ENCODE data around the gene TMCC2.

TMCC2 gene

GRCh38 chr1:205237526-205238484 lies 10.1 kb downstream of the TMCC2 start:
- in situ Hi-C loops (cut with HindIII; ENCODE audit: low sequenced_read_pairs): no loop called here

DNA sequence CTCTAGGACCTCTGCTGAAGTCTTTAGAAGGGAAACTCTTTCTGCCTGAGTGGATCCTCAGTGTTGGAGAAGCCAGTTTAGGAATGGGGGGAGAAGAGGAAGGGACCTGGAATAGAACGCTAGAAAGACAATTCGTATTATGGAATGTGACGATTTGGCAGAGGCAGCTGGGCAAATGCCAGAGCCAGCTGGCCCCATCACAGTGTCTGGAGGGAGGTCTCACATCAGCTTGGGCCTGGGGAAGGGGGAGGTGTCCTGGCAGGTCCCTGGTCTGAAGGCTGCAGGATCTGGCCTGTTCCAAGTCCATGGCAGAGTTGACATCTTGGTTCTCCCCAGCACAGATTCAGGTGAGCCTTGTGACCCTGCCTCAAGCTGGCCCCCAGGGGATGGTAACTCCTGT lies 11.3 kb downstream of the TMCC2 start:
- in situ Hi-C loops (cut with HindIII; ENCODE audit: low sequenced_read_pairs): no loop called here

DNA sequence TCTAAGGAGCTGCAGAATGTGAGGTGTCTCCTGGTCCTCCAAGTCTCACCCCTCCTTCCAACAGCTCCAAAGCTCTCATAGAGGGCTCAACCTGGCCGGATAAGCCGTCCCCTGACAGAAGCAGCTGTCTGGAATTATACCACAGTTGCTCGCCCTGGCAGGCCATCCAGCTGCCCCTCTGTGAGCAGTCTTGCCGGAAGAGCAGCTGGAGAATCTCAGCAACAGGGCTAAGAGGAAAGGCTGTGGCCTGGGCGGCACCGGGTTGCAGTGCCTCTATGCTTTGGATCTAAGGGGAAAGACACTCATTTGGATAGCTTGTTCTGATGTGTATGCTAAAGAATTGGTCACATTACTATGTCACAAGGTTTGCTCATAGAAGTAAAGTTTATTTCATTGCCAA lies 12.4 kb downstream of the TMCC2 start:
- in situ Hi-C loops (cut with HindIII; ENCODE audit: low sequenced_read_pairs): no loop called here

DNA sequence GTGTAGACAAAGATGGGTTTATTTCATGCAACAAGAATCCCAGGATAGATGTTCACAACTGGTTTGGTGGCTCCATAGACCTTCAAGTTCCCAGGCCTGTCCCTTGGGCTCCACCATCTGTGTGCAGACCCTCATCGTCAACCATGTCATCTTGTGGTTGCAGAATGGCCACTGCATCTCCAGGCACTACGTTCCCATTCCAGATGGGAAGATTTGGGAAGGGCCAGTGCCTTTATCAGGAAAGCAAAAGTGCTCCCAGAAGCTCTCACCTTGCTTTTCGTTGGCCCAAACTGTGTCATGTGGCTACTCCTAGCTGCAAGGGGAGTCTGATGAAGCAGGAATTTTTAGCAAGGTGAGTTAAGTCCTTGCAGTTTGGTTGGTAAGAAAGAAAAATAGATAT lies 12.8 kb downstream of the TMCC2 start:
- in situ Hi-C loops (cut with HindIII; ENCODE audit: low sequenced_read_pairs): no loop called here

GRCh38 chr1:205241366-205242030 lies 13.8 kb downstream of the TMCC2 start:
- in situ Hi-C loops (cut with HindIII; ENCODE audit: low sequenced_read_pairs): no loop called here

GRCh38 chr1:205243350-205244191 lies 15.8 kb downstream of the TMCC2 start:
- in situ Hi-C loops (cut with HindIII; ENCODE audit: low sequenced_read_pairs): no loop called here

- in situ Hi-C loops (cut with HindIII; ENCODE audit: low sequenced_read_pairs): no loop called here
Measured at GRCh38 chr1:205244384-205244783, 16.6 kb downstream of the TMCC2 start.

- in situ Hi-C loops (cut with HindIII; ENCODE audit: low sequenced_read_pairs): no loop called here
Measured at GRCh38 chr1:205245096-205245495, 17.4 kb downstream of the TMCC2 start.

DNA sequence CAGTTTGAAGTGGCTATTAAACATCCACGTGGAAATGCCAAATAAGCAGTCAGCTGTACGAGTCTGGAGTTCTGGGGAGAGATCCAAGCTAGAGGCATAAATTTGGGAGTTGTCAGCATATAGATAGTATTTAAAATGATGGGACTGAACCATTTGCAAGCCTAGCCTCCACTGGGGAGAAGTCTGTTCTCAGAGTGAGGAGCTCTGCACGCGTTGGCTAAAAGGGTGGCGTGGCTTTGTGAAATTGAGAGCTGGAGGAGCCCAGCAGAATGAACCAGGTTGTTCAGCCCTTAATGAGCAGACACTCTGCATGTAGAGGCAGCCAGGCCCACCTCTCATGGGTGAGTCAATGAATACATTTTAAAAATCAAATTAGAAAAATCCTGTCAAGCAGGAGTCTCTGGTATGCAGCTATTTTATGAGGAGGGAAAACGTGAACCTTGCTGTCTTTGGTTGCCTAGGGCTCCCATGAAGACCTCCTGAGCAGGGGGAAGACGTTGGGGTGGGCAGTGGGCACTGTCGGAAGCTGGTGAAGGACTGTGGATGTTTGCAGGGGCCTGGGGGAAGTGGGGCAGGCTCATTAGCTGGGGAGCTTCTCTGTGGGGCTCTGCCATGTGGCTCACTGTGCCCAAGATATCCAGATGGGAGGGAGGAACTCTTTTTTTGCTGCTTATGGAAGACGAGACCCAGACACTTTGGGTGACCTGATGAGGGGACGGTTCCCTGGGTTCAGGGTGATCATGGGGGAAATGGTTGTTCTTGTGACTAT lies 18.8 kb downstream of the TMCC2 start:
- in situ Hi-C loops (cut with HindIII; ENCODE audit: low sequenced_read_pairs): no loop called here

DNA sequence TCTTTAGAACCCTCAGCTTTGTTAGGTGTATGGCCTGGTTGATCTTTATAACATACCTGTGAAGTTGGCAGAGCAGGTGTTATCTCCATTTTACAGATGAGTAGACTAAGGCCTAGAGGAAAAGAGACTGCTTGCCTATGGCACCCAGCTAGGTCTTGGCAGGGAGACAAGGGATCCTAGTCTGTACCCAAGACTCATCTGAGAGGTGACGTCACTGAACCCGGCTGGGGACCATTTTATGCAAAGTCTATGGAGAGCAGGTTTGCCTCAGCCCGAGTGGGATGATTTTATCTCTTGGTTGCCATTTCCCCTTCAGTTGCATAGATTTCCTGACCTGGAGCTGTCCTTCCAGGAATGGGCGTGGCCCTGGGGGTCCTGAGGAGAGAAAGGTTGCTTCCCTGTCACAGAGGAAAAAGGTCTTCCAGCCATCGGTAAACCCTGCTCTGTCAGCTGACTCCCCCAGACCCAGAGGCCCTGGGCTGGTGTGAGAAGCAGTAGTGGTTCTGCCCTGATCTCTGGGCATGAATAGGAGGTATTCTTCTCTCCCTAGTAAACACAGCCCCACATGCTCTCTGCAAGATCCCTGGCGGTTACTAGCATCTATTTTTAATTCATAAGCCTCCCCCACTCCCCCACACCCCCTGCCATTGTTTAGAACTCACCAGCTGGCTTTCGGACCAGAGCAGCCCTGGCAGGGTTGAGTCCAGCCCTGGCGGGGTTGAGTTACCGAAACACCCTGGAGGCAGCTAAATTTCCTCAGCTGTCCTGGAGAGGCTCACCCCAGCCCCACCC lies 19.6 kb downstream of the TMCC2 start:
- in situ Hi-C loops (cut with HindIII; ENCODE audit: low sequenced_read_pairs): no loop called here

- in situ Hi-C loops (cut with HindIII; ENCODE audit: low sequenced_read_pairs): no loop called here
Measured at GRCh38 chr1:205248793-205249601, 21.3 kb downstream of the TMCC2 start.

- in situ Hi-C loops (cut with HindIII; ENCODE audit: low sequenced_read_pairs): no loop called here
Measured at GRCh38 chr1:205249651-205250050, 21.9 kb downstream of the TMCC2 start.

GRCh38 chr1:205250699-205251098 lies 23.0 kb downstream of the TMCC2 start:
- in situ Hi-C loops (cut with HindIII; ENCODE audit: low sequenced_read_pairs): no loop called here

DNA sequence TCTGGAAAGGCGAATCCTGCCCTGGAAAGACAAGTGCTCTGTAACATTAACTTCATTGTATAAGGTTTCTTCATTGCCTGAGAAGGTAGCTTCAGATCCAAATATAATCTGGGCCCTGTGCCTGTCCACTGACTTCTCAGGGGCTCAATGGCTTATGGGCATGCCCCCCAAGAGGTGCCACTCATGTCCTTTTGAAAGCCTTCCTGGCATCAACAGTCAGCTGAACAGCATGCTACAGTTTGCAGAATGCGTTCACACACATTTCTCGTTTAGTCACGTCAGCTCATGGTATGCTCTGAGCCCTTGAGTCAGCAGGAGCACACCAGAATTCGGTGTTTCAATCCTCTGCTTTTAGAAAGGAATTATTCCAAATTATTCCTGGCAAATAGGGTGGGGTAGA lies 23.8 kb downstream of the TMCC2 start:
- in situ Hi-C loops (cut with HindIII; ENCODE audit: low sequenced_read_pairs): no loop called here

GRCh38 chr1:205255941-205256780 lies 28.4 kb downstream of the TMCC2 start:
- in situ Hi-C loops (cut with HindIII; ENCODE audit: low sequenced_read_pairs): no loop called here

- in situ Hi-C loops (cut with HindIII; ENCODE audit: low sequenced_read_pairs): no loop called here
Measured at GRCh38 chr1:205256951-205257625, 29.3 kb downstream of the TMCC2 start.

DNA sequence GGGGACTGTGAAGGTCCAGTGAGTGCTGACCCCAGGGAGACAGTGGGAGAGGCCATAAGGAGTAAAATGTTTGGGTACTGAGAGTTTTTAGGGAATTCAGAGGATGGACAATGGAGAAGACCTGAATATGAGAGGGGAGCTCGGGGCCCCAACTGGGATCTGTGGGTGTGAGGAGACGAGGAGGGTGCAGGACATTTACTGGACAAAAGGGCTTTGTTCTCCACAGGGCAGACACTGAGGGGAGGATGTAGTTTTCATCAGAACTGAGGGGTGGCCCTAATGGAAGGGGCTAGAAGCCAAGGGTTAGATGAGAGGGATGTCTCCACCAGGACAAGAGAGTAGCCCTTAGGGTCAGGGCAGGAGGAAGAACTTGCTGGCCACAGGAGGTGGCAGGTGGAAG lies 30.0 kb downstream of the TMCC2 start:
- in situ Hi-C loops (cut with HindIII; ENCODE audit: low sequenced_read_pairs): no loop called here

Measured in endothelial cell of hepatic sinusoid (primary cell).